PFSK-1 (cell line): ENCODE measurements around the gene ZCCHC8.

Source experiments
- FOXP2 ChIP-seq: optimal IDR thresholded peaks from 2 replicates; pipeline ENCODE3; 2011; ENCODE audit warnings: borderline replicate concordance, control low read depth, inconsistent platforms; ENCODE audit not compliant: insufficient read depth; ENCODE audit errors: extremely low read length, extremely low read depth
- POLR2AphosphoS5 ChIP-seq: IDR thresholded peaks from 2 replicates; pipeline ENCODE4 v1.6.1; 2012; ENCODE audit warnings: low read depth, mild to moderate bottlenecking, control low read depth, low read length, moderate library complexity
- SIN3A ChIP-seq: IDR thresholded peaks from 2 replicates; pipeline ENCODE4 v1.6.1; 2012; ENCODE audit warnings: mild to moderate bottlenecking, low read length, moderate library complexity, borderline replicate concordance; ENCODE audit not compliant: insufficient read depth
- TAF1 ChIP-seq: IDR thresholded peaks from 2 replicates; pipeline ENCODE4 v1.6.1; 2012; ENCODE audit warnings: low read length, control low read depth, borderline replicate concordance; ENCODE audit not compliant: insufficient read depth
- TF ChIP-seq, protein P1 (sequence below), 2 experiments: IDR thresholded peaks; 2 replicates each; pipeline versions ENCODE4 v1.6.1 to v1.8.0; 2011 to 2012; ENCODE audit warnings: low read depth in 2 of 2, low read length in 2 of 2, control low read depth in 1 of 2, inconsistent platforms in 1 of 2, mild to moderate bottlenecking in 1 of 2, moderate library complexity in 1 of 2; ENCODE audit not compliant: insufficient read depth in 1 of 2

Gene ZCCHC8

GRCh38 chr12:122537021-122537420, 36.3 kb upstream of the ZCCHC8 start:
- no peak for TF ChIP-seq FOXP2
- TF ChIP-seq, protein P1, sequence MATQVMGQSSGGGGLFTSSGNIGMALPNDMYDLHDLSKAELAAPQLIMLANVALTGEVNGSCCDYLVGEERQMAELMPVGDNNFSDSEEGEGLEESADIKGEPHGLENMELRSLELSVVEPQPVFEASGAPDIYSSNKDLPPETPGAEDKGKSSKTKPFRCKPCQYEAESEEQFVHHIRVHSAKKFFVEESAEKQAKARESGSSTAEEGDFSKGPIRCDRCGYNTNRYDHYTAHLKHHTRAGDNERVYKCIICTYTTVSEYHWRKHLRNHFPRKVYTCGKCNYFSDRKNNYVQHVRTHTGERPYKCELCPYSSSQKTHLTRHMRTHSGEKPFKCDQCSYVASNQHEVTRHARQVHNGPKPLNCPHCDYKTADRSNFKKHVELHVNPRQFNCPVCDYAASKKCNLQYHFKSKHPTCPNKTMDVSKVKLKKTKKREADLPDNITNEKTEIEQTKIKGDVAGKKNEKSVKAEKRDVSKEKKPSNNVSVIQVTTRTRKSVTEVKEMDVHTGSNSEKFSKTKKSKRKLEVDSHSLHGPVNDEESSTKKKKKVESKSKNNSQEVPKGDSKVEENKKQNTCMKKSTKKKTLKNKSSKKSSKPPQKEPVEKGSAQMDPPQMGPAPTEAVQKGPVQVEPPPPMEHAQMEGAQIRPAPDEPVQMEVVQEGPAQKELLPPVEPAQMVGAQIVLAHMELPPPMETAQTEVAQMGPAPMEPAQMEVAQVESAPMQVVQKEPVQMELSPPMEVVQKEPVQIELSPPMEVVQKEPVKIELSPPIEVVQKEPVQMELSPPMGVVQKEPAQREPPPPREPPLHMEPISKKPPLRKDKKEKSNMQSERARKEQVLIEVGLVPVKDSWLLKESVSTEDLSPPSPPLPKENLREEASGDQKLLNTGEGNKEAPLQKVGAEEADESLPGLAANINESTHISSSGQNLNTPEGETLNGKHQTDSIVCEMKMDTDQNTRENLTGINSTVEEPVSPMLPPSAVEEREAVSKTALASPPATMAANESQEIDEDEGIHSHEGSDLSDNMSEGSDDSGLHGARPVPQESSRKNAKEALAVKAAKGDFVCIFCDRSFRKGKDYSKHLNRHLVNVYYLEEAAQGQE (IDR thresholded peaks at IDR 0.05; ENCODE audit: insufficient read depth in 1 of 2, low read depth in 2 of 2, low read length in 2 of 2) = no peak
- no peak for TF ChIP-seq SIN3A
- TF ChIP-seq POLR2AphosphoS5 = no peak
- no peak for TF ChIP-seq TAF1

GRCh38 chr12:122533856-122534255, 33.1 kb upstream of the ZCCHC8 start:
- TF ChIP-seq, protein P1 (IDR thresholded peaks at IDR 0.05; ENCODE audit: insufficient read depth in 1 of 2, low read depth in 2 of 2, low read length in 2 of 2) = no peak
- no peak for TF ChIP-seq FOXP2
- no peak for TF ChIP-seq SIN3A
- no peak for TF ChIP-seq POLR2AphosphoS5
- TF ChIP-seq TAF1 = no peak

GRCh38 chr12:122528992-122529391, 28.3 kb upstream of the ZCCHC8 start:
- TF ChIP-seq FOXP2 (no peak), SIN3A (no peak), POLR2AphosphoS5 (no peak), TAF1 (no peak)
- TF ChIP-seq, protein P1 (IDR thresholded peaks at IDR 0.05; ENCODE audit: insufficient read depth in 1 of 2, low read depth in 2 of 2, low read length in 2 of 2) = no peak

DNA sequence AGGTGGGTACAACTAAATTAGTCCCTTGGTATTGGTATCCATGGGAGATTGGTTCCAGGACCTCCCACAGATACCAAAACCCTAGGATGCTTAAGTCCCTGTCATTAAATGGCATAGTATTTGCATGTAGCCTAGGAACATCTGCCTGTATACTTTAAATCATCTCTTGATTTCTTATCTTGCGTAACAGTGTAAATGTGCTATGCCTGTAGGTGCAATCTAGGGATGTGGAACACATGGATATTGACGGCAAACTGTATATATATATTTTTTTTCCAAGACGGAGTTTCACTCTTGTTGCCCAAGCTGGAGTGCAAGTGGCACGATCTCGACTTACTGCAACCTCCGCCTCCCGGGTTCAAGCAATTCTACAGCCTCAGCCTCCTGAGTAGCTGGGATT, 27.9 kb upstream of the ZCCHC8 start:
- no peak for TF ChIP-seq SIN3A
- TF ChIP-seq, protein P1 (IDR thresholded peaks at IDR 0.05; ENCODE audit: insufficient read depth in 1 of 2, low read depth in 2 of 2, low read length in 2 of 2) = no peak
- no peak for TF ChIP-seq POLR2AphosphoS5
- no peak for TF ChIP-seq FOXP2
- no peak for TF ChIP-seq TAF1

DNA sequence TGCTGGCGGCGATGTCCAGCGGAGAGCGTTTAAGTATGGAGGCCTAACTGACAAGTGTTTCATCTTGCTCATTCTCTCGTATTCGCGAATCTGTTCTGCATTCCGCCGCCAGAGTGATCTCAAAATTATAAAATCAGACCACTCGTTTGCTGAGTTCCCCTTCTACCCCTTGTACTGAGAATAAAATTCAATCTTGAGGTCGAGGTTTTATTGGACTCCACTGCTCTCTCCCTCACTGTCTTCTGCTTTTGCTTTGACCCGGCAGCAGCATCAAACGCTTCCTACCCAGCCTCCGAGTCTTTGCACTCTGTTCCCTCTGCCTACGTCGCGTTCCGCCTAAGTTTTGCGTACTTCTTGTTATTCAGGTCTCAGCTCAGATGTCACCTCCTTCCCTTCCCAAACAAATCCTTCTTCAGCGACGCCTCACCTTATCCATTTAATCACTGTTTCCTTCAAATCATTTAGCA, 26.8 kb upstream of the ZCCHC8 start:
- TF ChIP-seq POLR2AphosphoS5 (no peak), SIN3A (no peak), FOXP2 (no peak), TAF1 (no peak)
- TF ChIP-seq, protein P1 (IDR thresholded peaks at IDR 0.05; ENCODE audit: insufficient read depth in 1 of 2, low read depth in 2 of 2, low read length in 2 of 2) = no peak
